K562 (cell line): ENCODE results near the gene CHMP5.

Experiments used
- E2F6 ChIP-seq, 2 experiments: IDR thresholded peaks; 2 replicates each; pipeline ENCODE4 v1.6.1; 2011; ENCODE audit warnings: borderline replicate concordance in 1 of 2, control low read depth in 1 of 2, low read depth in 1 of 2, low read length in 1 of 2, mild to moderate bottlenecking in 1 of 2, mixed read lengths in 1 of 2, moderate library complexity in 1 of 2; ENCODE audit not compliant: insufficient read depth in 1 of 2, insufficient read length in 1 of 2, poor library complexity in 1 of 2, severe bottlenecking in 1 of 2; ENCODE audit errors: extremely low read depth in 1 of 2
- FOXJ3 ChIP-seq: sonication (generic); formaldehyde crosslinking; IDR thresholded peaks from 2 replicates; pipeline ENCODE4 v1.4.0; 2020; ENCODE audit warnings: mild to moderate bottlenecking, missing genetic modification reagents
- JUN ChIP-seq, 2 experiments: sonication (generic) in 1 of 2; formaldehyde crosslinking in 1 of 2; IDR thresholded peaks; 2 replicates each; pipeline versions ENCODE4 v1.6.1 to v1.8.0; 2012 to 2022; ENCODE audit warnings: borderline replicate concordance in 2 of 2, mild to moderate bottlenecking in 2 of 2, improper control_type of control experiment in 1 of 2, low read depth in 1 of 2, low read length in 1 of 2, missing genetic modification reagents in 1 of 2
- KLF10 ChIP-seq: fragments of 250-450 bp; sonication (Bioruptor Pico); IDR thresholded peaks from 2 replicates; pipeline ENCODE4 v1.6.1; 2021; ENCODE audit warnings: matching md5 sums
- NFIC ChIP-seq: fragments of 450-650 bp; IDR thresholded peaks from 2 replicates; pipeline ENCODE4 v1.6.1; 2017; ENCODE audit warnings: mild to moderate bottlenecking, inconsistent platforms
- NFXL1 ChIP-seq: fragments of 450-650 bp; formaldehyde crosslinking; IDR thresholded peaks from 2 replicates; pipeline ENCODE4 v1.4.0; 2021; ENCODE audit warnings: mild to moderate bottlenecking
- OTX1 ChIP-seq: fragments of 450-650 bp; formaldehyde crosslinking; IDR thresholded peaks from 2 replicates; pipeline ENCODE4 v1.4.0; 2022; ENCODE audit warnings: mild to moderate bottlenecking
- POLR2A ChIP-seq: fragments of 450-650 bp; conservative IDR thresholded peaks from 2 replicates; pipeline ENCODE4 v1.6.1; 2016
- POLR2B ChIP-seq: fragments of 450-650 bp; IDR thresholded peaks from 2 replicates; pipeline ENCODE4 v1.6.1; 2018; ENCODE audit warnings: low read depth; ENCODE audit not compliant: partially characterized antibody
- SMARCC2 ChIP-seq: fragments of 450-650 bp; IDR thresholded peaks from 2 replicates; pipeline ENCODE4 v1.6.1; 2017; ENCODE audit warnings: antibody characterized with exemption, moderate library complexity, mild to moderate bottlenecking, low read depth
- SNRNP70 ChIP-seq: fragments of 200-400 bp; formaldehyde crosslinking; optimal IDR thresholded peaks from 2 replicates; pipeline ENCODE3; 2017; ENCODE audit warnings: low read depth, low read length
- SP2 ChIP-seq: IDR thresholded peaks from 2 replicates; pipeline ENCODE4 v1.6.1; 2011; ENCODE audit warnings: mild to moderate bottlenecking, low read depth, low read length, moderate library complexity; ENCODE audit not compliant: poor library complexity, severe bottlenecking; ENCODE audit errors: extremely low read depth
- ZEB2 ChIP-seq: fragments of 450-650 bp; IDR thresholded peaks from 2 replicates; pipeline ENCODE4 v1.6.1; 2016

DNA sequence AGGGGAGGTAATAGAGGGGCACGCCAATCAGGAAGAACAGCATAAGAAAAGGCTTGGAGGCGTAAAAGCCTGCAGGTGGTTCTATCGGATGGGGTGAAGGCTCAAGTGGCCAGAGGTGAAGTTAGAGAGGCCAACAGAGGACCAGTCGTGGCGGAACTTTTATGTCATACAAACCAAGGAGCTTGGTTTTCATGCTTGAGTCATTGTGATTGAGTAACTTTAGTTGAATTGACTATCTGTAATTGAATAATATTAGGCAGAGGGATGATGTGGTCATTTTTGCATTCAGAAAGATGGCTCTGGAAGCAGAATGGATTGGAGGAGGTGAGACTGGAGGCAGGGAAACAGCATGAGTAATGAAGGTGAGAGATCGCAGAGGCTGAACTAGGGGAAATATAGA is 32.0 kb upstream of the CHMP5 start:
- TF ChIP-seq E2F6 (IDR thresholded peaks at IDR 0.05; ENCODE audit: borderline replicate concordance in 1 of 2, extremely low read depth in 1 of 2, insufficient read depth in 1 of 2, insufficient read length in 1 of 2, low read depth in 1 of 2, low read length in 1 of 2, poor library complexity in 1 of 2, severe bottlenecking in 1 of 2) (no peak), ZEB2 (no peak), NFXL1 (no peak), NFIC (no peak), OTX1 (CRISPR knock-in tag) (no peak), POLR2B (no peak), KLF10 (CRISPR knock-in tag) (no peak), SNRNP70 (no peak), FOXJ3 (no peak), JUN (IDR thresholded peaks at IDR 0.05; ENCODE audit: borderline replicate concordance, low read depth, low read length) (no peak), JUN (CRISPR knock-in tag; IDR thresholded peaks at IDR 0.05; ENCODE audit: borderline replicate concordance) (no peak), SMARCC2 (no peak), SP2 (no peak), POLR2A (no peak)
